Choroid plexus epithelial cell (primary cell): ENCODE results near the gene SSH3.

Experiments used
- DNase-seq: peaks from one replicate; pipeline ENCODE4 v3.0.0-alpha.2; 2010; ENCODE audit warnings: low read depth
- H3K4me3 ChIP-seq: 2 replicates; pipeline ENCODE4 v1.5.1; 2011; ENCODE audit warnings: low read depth, mild to moderate bottlenecking, control low read depth, low read length, moderate library complexity
- TF ChIP-seq, protein P1 (sequence below): conservative IDR thresholded peaks from 2 replicates; pipeline ENCODE4 v1.5.1; 2011; ENCODE audit warnings: low read depth, mild to moderate bottlenecking, control low read depth, inconsistent platforms, low read length, moderate library complexity

Gene SSH3

DNA sequence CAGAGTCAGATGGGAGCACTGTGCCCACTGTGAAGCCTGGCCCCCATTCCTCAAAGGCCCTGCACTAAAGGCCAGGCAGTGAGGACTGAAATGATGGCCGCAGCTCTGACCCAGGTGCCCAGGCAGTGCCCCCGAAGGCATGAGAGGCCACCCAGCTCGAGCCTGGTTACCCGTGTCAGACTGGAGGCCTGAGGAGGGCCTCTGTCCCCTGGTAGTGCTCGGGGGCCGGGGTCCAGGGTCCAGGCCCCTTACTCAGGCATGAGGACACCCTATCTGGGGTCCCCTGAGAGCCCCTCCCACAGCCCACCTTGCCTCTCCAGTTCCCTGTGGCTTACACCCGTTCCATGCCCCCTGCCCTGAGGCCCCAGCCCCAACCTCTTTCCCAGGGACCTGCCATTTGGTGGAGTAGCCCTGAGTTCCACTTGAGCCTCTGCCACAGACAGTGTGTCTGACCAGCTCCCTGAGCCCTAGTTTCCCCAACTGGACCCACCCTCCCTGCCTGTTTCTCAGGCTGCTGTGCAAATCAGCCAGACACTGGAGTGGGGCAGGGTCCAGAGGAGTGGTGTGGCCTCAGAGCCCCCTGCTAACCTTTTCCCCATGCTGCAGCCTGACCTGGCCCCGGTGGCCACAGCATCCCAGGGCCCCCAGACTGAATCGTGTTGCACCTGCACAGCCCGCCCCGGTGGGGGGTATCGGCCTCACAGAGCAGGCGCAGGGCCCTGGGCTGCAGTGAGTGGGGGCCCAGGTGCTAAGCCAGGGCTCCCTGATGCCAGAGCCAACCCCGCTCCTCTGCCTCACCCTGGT is 25.0 kb upstream of the SSH3 start:
- TF ChIP-seq, protein P1, sequence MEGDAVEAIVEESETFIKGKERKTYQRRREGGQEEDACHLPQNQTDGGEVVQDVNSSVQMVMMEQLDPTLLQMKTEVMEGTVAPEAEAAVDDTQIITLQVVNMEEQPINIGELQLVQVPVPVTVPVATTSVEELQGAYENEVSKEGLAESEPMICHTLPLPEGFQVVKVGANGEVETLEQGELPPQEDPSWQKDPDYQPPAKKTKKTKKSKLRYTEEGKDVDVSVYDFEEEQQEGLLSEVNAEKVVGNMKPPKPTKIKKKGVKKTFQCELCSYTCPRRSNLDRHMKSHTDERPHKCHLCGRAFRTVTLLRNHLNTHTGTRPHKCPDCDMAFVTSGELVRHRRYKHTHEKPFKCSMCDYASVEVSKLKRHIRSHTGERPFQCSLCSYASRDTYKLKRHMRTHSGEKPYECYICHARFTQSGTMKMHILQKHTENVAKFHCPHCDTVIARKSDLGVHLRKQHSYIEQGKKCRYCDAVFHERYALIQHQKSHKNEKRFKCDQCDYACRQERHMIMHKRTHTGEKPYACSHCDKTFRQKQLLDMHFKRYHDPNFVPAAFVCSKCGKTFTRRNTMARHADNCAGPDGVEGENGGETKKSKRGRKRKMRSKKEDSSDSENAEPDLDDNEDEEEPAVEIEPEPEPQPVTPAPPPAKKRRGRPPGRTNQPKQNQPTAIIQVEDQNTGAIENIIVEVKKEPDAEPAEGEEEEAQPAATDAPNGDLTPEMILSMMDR = no peak
- DNase-seq = no peak
- H3K4me3 ChIP-seq = no peak overlapping the region

DNA sequence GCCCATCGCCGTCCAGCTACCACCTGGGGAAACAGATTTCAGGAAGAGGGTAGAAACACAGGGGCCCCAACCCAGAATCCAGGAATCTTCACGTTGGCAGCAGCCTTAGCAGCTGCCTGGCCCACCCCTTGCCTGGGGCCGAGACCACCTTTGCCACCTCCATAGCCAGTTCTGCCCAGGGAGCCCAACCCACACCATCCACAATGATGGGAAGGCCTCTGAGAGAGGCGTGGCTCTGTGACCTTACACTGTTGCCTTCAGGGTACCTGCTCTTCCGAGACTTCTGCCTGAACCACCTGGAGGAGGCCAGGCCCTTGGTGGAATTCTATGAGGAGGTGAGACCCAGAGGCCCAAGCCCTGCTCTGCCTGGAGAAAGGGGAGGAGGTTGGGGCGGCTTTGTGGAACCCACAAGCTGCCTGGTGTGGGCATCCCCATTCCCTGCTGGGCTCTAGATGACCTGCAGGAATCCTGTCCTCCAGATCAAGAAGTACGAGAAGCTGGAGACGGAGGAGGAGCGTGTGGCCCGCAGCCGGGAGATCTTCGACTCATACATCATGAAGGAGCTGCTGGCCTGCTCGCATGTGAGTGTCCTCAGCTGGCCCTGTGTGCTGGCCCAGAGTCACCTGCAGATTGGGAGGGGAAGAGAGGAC is 24.3 kb upstream of the SSH3 start:
- H3K4me3 ChIP-seq = no peak overlapping the region
- no peak for DNase-seq
- TF ChIP-seq, protein P1 = no peak

DNA sequence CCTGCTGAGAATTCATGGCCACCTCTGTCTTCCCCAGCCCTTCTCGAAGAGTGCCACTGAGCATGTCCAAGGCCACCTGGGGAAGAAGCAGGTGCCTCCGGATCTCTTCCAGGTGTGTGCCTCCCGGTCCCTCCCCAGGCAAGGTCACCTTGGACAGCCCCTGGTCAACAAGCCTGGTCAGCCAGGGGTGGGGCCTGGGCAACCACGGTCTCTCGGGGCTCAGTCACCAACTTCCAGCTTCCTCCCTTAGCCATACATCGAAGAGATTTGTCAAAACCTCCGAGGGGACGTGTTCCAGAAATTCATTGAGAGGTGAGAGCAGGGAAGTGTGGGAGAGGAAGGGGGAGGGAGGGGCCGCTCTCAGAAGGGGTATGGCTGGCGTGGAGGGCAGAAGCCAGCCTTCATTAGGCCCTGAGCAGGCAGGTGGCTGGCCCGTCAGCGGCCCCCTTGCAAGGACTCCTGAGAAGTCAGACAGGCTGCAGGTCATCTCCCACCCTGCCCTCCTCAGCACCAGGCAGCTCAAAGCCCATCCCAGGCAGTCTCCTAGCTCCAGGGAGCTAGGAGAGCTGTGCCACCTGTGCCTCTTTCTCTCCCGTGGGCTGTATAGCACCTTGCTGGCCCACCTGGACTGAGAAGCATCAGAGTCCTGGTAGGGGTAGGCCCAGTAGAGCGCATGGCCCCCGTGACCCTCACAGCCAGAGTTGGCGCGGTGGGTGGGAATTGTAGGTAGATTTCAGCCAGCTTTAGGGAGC is 23.6 kb upstream of the SSH3 start:
- no peak for DNase-seq
- TF ChIP-seq, protein P1 = no peak
- no peak overlapping the region for H3K4me3 ChIP-seq

DNA sequence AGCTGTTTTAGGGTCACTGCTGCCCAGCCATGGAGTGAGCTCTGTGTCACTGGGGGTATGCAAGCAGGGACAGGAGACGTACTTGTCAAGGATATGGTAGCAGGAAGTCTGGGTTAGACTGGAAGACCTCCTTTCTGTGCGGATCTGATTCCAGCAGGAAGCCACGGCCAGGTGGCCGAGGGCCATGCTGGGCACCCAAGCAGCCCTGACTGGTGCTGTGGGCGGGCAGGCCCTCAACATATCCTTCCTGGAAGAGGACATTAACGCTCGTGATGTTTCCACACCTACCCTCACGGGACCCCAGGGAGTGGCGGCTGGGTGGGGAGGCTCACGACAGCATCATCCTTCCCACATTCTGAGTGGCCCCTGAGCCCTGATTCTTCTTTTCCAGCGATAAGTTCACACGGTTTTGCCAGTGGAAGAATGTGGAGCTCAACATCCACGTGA is 23.0 kb upstream of the SSH3 start:
- TF ChIP-seq, protein P1 = no peak
- DNase-seq = no peak
- H3K4me3 ChIP-seq = no peak overlapping the region

DNA sequence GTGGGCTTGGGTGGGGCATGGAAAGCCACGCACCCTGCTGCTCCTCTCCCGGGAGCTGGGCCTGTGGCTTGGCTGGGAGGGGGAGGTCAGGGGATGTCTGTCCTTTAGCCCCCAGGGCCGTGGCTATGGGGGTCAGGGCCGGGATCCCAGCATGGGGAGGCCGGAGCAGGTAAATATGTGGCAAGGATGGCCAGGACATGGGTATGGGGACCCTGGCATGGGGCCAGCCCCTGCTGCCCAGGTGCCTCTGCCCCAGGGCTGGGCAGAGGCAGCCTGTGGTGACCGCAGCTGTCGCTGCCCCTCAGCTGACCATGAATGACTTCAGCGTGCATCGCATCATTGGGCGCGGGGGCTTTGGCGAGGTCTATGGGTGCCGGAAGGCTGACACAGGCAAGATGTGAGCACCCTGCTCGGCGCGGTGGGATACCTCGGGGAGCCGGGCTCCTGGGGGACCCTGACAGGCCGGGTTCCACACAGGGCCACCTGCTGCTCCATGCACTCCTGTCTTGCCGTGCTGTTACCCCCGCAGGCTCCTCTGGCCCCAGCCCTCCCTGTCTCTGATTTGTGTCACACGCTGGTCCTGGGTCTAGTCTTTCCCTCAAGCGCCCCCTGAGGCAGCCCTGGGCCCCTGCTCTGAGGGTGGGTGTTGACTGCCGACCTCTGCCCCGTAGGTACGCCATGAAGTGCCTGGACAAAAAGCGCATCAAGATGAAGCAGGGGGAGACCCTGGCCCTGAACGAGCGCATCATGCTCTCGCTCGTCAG is 22.4 kb upstream of the SSH3 start:
- TF ChIP-seq, protein P1 = no peak
- no peak overlapping the region for H3K4me3 ChIP-seq
- DNase-seq = no peak

DNA sequence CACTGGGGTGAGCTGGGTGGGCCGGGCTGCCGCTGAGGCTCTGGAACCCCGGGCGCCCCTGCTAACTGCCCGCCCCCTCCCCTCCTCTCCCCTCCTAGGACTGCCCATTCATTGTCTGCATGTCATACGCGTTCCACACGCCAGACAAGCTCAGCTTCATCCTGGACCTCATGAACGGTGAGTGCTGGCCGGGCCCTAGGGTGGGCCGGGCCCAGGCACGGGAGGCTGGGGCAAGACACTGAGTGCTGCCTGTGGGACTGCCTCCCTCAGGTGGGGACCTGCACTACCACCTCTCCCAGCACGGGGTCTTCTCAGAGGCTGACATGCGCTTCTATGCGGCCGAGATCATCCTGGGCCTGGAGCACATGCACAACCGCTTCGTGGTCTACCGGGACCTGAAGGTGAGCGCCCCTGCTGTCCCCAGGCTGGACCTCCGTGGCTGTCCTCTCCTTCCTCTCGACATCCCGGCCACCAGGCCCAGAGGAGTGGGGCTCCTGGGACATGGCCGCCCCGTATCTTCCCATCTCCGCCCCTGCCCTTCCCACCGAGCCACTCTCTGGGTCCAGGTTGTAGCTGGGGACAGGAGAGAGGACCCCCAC is 21.7 kb upstream of the SSH3 start:
- no peak for DNase-seq
- no peak overlapping the region for H3K4me3 ChIP-seq
- TF ChIP-seq, protein P1 = no peak
